DND-41 (cell line): ENCODE results near the gene C16orf86.

Source experiments
- ATAC-seq: fragments of 200-7000 bp; cut with Tn5 transposase; 3 replicates; pipeline ENCODE4 v1.9.1; 2021; ENCODE audit warnings: low read depth; ENCODE audit not compliant: insufficient read depth
- DNase-seq: peaks from one replicate; pipeline ENCODE4 v3.0.0-alpha.2; 2020
- H2AFZ ChIP-seq: 2 replicates; pipeline ENCODE4 v1.6.0; 2012; ENCODE audit warnings: low read depth, low read length
- H3K27ac ChIP-seq: 2 replicates; pipeline ENCODE4 v1.5.1; 2012; ENCODE audit warnings: low read length, inconsistent platforms
- H3K27me3 ChIP-seq: fragments of 200-600 bp; sonication (generic); 2 replicates; pipeline ENCODE4 v1.6.0; 2012; ENCODE audit warnings: low read length, mild to moderate bottlenecking, inconsistent platforms; ENCODE audit not compliant: insufficient read depth, poor library complexity
- H3K36me3 ChIP-seq: 2 replicates; pipeline ENCODE4 v1.5.1; 2012; ENCODE audit warnings: low read length, inconsistent platforms; ENCODE audit not compliant: insufficient read depth
- H3K4me1 ChIP-seq: 2 replicates; pipeline ENCODE4 v1.5.1; 2012; ENCODE audit warnings: mild to moderate bottlenecking, low read length; ENCODE audit not compliant: insufficient read depth
- H3K4me2 ChIP-seq: 2 replicates; pipeline ENCODE4 v1.6.0; 2012; ENCODE audit warnings: mild to moderate bottlenecking, moderate library complexity, low read length, inconsistent platforms; ENCODE audit not compliant: insufficient read depth
- H3K4me3 ChIP-seq, 2 experiments: fragments of 200-600 bp in 1 of 2; shearing (Covaris generic) in 1 of 2; 2 replicates each; pipeline ENCODE4 v1.5.1; 2012 to 2016; ENCODE audit warnings: inconsistent platforms in 2 of 2, low read length in 2 of 2, mild to moderate bottlenecking in 2 of 2, low read depth in 1 of 2, moderate library complexity in 1 of 2
- H3K79me2 ChIP-seq: 2 replicates; pipeline ENCODE4 v1.6.0; 2012; ENCODE audit warnings: low read length, inconsistent platforms; ENCODE audit not compliant: insufficient read depth
- H3K9ac ChIP-seq: 2 replicates; pipeline ENCODE4 v1.6.0; 2012; ENCODE audit warnings: low read depth, mild to moderate bottlenecking, inconsistent platforms, low read length, moderate library complexity
- H3K9me3 ChIP-seq: 2 replicates; pipeline ENCODE4 v1.5.1; 2012; ENCODE audit warnings: low read length, moderate library complexity, mild to moderate bottlenecking, inconsistent platforms; ENCODE audit not compliant: insufficient read depth, severe bottlenecking
- H4K20me1 ChIP-seq: 2 replicates; pipeline ENCODE4 v1.6.0; 2012; ENCODE audit warnings: low read length; ENCODE audit not compliant: insufficient read depth
- CTCF ChIP-seq: IDR thresholded peaks from 2 replicates; pipeline ENCODE4 v1.5.1; 2012; ENCODE audit warnings: borderline replicate concordance, low read length, moderate library complexity, mild to moderate bottlenecking; ENCODE audit not compliant: poor library complexity, severe bottlenecking; ENCODE audit errors: extremely low read depth
- EZH2 ChIP-seq: IDR thresholded peaks from 3 replicates; pipeline ENCODE4 v1.6.1; 2012; ENCODE audit warnings: borderline replicate concordance, low read depth, mild to moderate bottlenecking, moderate library complexity, low read length, inconsistent platforms; ENCODE audit not compliant: severe bottlenecking

Gene C16orf86

GRCh38 chr16:67661886-67662652, 4.5 kb upstream of the C16orf86 start:
- H3K27ac ChIP-seq = no peak overlapping the region
- H3K36me3 ChIP-seq = peaks cover 52% of the 10 kb centered on the region
- no peaks in the 10 kb centered on the region for H3K9me3 ChIP-seq
- no peak for TF ChIP-seq CTCF
- no peak for TF ChIP-seq EZH2
- H3K79me2 ChIP-seq = peaks cover 26% of the 10 kb centered on the region
- DNase-seq (no peak), ATAC-seq (no peak)
- H2AFZ ChIP-seq = no peak overlapping the region
- peaks cover 29% of the 10 kb centered on the region; the same call in 1 of the 2 replicates for H4K20me1 ChIP-seq
- peaks cover 53% of the 10 kb centered on the region for H3K4me1 ChIP-seq
- peak overlapping the region; percentile 97; the same call in 1 of the 2 replicates for H3K4me2 ChIP-seq
- 0 out of 2 replicates have a peak overlapping the region, but pooled peaks have one; percentile 51 for H3K9ac ChIP-seq
- H3K27me3 ChIP-seq = no peaks in the 10 kb centered on the region
- H3K4me3 ChIP-seq = no peak overlapping the region

GRCh38 chr16:67662653-67663010, 4.0 kb upstream of the C16orf86 start:
- Histone ChIP-seq H3K79me2 (peaks cover 29% of the 10 kb centered on the region), H2AFZ (no peak overlapping the region), H3K27me3 (no peaks in the 10 kb centered on the region), H3K4me1 (peaks cover 59% of the 10 kb centered on the region), H3K9me3 (no peaks in the 10 kb centered on the region), H3K4me2 (no peak overlapping the region), H3K9ac (no peak overlapping the region), H3K4me3 (no peak overlapping the region), H4K20me1 (peaks cover 24% of the 10 kb centered on the region; the same call in 1 of the 2 replicates), H3K36me3 (peaks cover 46% of the 10 kb centered on the region), H3K27ac (no peak overlapping the region)
- ATAC-seq = no peak
- no peak for DNase-seq
- TF ChIP-seq CTCF (no peak), EZH2 (no peak)

- Histone ChIP-seq H2AFZ (no peak overlapping the region), H3K27me3 (no peaks in the 10 kb centered on the region), H3K79me2 (peaks cover 26% of the 10 kb centered on the region), H3K4me1 (peaks cover 57% of the 10 kb centered on the region), H3K4me2 (no peak overlapping the region), H3K9me3 (no peaks in the 10 kb centered on the region), H3K27ac (no peak overlapping the region), H3K36me3 (peaks cover 39% of the 10 kb centered on the region), H3K4me3 (no peak overlapping the region), H3K9ac (no peak overlapping the region), H4K20me1 (peaks cover 17% of the 10 kb centered on the region; the same call in 1 of the 2 replicates)
- no peak for TF ChIP-seq EZH2
- TF ChIP-seq CTCF = peak; percentile 61
- peak; percentile 54 for DNase-seq
- ATAC-seq = no peak
Measured at GRCh38 chr16:67663151-67663876, 3.3 kb upstream of the C16orf86 start.
